Activated T-cell treated with anti-CD3 and anti-CD28 coated beads for 48 hours (primary cell): Measurements from ENCODE around the gene STXBP5L.
"Not testable (repeated sequence)": the region's sequence is repeated elsewhere in the genome, so short reads cannot be mapped to it uniquely, and the experiment has no call there.

ENCODE experiments used
- DNase-seq: peaks from one replicate; pipeline ENCODE4 v3.0.0-alpha.2; 2020; ENCODE audit warnings: low read depth

Gene STXBP5L

DNA sequence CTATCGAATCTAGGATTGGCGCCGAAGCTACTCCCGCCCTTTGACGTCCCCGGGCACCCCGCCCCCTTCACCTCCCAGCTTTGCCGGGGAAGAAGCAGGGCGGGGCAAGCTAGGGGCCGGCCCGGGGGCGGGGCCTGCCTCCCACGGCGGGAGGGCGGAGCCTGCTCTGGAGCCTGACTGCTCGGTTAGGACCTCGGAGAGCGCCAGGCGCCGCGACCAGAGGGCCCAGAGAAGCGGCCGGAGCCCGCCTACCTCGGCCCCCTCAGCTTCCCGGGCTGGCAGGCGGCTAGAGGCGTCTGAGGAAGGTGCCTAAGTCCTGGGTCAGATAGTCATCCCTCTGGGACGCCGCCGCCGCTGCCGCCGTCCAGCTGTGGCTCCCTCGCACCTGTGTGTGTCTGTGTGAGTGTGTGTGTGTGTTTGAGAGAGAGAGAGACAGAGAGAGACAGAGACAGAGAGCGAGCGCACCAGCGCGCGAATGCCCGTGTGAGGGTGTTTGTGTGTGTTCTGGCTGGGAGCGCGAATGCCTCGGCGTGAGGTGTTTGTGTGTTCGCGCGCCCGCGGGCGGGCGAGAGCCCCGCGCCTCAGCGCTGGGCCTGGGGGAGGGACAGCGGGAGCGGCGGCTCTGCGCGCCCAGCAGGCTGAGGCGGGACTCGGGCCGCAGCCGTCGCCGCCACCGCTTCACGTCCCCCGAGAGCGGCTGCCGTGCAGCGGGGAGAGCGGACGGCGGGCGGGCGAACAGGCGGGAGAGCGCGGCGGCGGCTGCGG lies at the start of gene STXBP5L:
Gene STXBP5L (plus strand): TSS at position 176 of the 765 bp plus-strand sequence. CDS start 1,374 bp downstream, outside the sequence.
- peak; percentile 70 for DNase-seq

DNA sequence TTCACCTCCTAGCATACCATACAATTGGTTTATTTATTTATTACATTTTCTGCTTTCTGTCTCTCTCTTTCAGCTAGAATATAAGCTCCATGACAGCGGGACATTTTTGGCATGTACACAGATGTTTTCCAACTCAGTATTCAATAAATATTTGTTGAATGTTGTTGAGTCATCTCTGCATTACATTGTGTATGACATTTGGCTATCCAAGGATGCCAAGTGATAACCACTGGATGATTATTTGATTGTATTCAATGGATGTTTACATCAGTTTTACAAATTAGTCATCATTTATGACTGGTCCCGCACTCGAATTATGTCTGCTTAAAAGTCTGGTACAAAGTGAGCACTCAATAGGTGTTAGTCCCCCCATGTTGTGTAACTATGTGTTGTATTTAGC lies 49.5 kb upstream of the STXBP5L start:
- no peak for DNase-seq

DNA sequence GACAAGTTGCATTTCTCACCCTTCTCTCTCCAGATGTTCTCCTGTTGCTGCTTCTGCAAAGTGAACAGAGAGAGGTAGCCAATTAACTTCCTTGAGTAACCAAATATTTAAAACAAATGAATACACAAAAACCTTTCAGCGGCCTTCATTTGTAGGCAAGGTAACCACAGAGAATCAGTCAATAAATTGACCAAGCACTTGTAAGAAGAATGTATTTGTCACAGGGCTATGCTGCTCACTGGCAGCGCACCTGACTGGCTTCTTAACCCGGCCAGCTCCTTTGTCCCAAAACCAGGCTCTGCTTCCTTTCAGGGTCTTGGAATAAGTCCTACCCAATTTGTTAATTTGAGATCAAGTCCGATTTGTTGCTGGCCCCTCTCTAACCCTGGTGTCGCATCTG lies 43.5 kb upstream of the STXBP5L start:
- no peak for DNase-seq

DNA sequence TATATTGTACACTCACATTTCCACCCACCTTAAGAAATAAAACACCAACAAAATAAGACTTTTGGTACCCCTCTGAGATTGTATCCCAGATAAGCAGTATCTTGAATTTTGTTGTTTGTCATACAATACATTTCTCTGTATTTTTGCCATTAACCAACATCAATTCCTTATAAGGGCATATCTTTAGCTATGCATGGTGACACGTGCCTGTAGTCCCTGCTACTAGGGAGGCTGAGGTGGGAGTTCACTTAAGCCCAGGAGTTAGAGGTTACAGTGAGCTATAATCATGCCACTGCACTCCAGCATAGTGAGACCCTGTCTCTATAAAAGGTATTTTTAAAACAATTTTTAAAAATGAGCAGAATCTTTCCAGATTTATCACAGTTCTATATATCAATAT lies 32.5 kb upstream of the STXBP5L start:
- no peak for DNase-seq

DNA sequence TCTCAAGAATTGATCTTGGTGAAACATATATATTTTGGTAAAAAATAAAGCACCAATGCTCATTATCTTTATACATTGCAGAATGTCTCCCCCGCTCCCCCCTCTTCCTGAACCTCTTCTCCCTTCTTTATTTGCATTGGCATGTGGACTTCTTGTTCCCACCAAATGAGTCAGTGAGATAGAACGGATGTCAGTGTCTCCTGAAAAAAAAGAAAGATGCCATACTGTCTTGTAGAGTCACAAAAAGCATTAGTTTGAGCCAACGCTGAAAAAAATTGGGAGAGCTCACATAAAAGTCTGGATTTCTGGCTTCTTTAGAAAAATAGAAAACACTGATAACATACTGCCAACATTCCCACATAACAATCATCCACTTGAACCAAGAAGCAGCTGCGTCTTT lies 32.0 kb upstream of the STXBP5L start:
- DNase-seq: no peak

DNA sequence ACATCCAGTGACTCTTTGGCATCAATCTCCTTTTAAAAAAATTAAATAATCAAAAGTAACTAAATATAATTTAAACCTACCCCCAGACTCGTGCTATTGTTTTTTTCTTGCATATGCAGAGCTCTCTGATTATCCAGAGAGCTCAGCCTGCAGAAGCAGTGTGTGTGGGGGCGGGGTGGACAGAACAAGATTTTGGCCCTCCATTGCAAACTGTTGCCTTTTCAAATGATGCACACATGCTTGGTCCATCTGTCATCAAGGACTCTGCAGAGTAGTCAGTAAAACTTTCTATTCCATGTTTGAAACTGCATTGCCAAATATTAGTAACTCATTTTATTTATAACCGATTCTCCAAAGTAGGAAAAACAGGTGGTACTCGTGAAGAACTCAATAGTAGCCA lies 28.6 kb upstream of the STXBP5L start:
- no peak for DNase-seq

DNA sequence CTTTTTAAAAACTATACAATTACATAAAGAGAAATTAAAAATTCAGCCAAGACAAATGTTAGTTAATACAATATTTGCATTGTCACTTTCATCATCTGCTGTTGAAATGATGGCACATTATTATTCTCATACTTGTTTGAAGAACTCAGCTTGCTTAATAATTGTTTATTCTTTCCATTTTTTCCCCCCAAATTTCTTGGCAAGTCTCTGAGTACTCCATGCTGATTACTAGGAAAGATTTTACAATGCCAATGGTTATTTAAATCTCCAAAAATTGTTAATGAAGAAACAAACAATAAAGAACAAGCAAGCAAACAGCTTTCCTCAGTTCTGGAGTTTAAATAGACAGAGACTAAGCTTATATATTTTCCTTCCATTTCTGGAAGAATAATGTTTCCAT lies 15.1 kb upstream of the STXBP5L start:
- DNase-seq: no peak

DNA sequence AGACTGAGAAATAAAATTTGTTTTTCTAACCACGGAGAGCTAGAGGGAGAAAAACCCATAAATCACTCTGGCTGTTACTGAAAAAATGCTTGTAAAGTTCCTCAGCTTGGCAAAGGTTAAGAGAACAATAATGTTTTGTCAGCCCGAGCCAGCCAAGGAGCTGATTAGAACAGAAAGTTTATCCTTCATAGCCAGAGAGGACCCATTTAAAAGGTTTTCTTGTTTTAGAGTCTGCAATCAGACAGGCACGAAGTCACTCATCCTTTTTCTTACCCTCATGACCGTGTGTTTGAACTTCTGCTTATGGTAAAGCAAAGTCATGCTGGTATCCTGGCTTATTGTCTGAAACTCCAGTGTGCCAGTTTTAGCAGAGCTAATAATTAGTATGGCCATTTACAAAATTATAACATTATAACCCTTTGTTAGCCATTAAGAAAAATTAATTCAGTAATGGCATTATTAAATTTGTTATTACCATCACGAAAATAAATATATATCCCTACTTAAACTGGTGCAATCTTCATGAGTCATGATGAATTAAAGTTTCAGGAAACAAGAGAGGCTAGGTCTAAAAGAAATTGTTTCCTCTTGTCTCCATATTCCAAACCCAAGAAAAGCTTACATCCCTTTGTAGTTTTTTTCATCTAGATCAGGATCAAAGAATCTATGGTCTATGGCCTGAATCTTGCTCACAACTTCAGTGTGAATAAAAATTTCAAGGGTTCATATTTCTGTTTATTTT lies 13.5 kb upstream of the STXBP5L start:
- DNase-seq: no peak

DNA sequence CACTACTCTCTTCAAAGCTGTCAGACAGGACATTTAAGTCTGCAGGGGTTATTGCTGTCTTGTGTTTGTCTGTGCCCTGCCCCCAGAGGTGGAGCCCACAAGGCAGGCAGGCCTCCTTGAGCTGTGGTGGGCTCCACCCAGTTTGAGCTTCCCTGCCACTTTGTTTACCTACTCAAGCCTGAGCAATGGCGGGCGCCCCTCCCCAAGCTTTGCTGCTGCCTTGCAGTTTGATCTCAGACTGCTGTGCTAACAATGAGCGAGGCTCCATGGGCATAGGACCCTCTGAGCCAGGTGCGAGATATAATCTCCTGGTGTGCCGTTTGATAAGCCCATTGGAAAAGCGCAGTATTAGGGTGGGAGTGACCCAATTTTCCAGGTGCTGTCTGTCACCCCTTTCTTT lies 6.3 kb upstream of the STXBP5L start:
- not testable (repeated sequence) for DNase-seq

DNA sequence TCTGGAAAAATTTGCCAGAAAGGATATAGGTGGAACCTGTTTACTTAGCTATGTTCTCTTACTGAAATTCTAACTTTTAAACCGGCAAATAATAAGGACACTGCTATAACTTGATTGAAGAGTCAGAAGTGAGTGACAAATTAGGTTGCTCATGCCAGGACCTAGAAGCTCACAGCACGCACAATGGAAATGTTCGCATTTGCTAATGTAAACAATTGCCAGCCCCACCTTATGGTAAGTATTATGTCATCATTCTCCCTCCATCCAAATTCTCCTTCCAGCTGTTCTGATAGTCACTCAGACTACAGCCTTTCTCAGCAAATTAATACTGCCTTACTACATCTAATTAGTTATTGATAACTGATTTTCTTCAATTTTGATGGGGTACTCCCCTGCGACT lies 4.8 kb upstream of the STXBP5L start:
- no peak for DNase-seq

DNA sequence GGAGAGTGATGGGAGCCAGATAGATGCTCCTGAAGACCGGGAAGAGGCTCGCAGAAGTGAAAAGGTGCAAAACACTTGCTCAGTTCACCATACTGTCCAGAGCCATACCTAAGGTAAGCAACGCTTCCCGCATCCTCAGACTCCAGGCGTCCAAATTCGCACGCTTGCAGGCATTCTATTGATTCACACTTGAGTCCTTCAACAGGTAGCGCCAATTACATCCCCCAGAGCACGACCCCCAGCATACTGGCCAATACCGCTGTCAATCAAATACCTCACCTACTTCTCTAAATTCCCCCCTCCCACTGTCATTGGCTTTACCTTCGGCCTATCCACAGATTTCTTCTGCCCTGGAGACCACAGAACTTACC lies 361 bp upstream of the STXBP5L start:
- DNase-seq: no peak

DNA sequence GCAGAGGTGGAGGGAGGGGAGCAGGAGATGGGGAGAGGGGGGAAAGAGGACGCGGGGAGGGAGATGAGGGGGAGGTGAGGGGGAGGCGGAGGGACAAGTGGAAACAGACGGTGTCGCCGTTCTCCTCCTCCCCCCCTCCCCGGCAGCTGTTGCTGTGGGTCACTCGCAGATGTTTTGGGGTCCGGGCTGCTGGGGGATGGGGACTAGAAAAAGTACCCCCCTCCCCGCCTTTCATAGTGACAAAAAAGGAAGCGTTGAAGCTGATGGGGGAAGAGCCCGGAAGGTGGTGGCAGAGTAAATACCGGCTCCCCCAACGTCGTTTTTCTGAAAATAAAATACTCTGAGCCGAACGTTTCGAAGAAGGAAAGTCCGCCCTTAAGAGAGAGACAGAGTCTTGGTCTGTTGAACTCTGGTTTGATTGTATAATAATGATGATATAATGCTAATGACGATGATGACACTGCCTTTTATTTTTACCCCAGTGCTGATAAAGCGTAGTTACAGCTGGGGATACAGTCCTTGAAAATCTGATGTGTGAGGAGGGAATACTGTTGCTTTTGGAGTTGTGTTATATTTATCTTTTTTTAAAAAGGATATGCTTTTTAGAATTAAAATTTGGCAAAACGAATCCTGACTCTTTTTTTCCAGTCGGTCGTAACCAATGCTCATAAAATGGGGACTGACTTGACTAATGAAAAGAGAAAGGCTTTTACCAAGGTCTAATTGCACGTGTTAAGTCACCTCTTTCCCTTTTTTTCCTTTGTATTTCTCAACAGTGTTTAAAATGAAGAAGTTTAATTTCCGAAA lies 993 bp downstream of the STXBP5L start:
- DNase-seq: no peak

DNA sequence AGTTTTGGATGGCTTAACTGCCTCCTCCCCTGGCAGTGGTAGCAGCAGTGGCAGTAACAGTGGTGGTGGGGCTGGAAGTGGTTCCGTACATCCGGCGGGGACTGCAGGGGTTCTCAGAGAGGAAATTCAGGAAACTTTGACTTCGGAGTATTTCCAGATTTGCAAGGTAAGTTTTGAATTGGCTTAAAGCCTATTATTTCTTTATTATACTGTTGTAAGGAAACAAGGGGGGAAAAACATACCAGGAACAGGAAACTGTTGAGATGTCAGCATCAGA lies 1.5 kb downstream of the STXBP5L start:
- no peak for DNase-seq

DNA sequence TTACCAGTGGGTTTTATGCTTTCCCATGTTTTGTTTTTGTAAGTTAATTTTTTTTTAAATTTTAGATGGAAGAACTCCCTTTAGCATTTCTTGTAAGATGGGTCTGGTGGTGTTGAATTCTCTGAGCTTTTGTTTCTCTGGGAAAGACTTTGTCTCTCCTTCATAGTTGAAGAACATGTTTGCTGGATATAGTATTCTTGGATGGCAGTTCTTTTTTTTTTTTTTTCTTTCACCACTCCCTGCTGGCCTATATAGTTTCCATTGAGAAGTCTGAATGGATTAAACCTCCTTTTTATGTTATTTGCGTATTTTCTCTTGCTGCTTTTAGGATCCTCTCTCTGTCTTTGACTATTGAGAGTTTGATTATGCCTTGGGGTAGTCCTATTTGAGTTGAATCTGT lies 18.1 kb downstream of the STXBP5L start:
- DNase-seq: no peak

DNA sequence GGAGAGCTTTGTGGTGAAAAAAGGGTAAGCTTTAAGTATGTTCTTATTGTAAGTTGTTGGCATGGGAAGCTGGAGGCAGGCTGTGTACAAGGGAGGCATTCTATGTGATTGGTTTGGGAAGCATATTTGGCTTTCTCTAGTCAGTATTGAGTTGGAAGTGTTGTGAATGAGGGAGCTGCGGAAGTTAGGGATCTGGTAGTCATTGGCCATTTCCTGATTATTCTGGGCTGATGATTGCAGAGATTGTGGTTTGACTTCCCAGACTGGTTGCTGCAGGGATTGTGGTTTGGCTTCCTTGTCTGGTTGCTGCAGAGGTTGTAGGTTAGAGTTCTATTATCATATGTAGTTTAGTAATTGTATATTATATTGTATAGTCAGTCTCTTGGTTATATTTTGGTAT lies 21.0 kb downstream of the STXBP5L start:
- DNase-seq: no peak

DNA sequence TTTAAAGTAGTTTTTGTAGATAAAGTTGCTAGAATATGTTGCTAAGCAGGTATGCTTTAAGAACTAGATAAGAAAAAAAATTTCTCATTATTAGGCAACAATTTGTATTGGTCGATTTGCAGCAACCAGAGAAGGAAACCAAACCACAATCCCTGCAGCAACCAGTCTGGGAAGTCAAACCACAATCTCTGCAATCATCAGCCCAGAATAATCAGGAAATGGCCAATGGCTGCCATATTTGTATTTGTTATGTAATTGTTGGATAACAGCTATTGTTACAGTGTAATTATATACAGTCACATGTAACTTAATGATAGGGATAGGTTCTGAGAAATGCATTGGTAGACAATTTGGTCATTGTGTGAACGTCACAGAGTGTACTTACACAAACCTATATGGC lies 23.6 kb downstream of the STXBP5L start:
- no peak for DNase-seq

DNA sequence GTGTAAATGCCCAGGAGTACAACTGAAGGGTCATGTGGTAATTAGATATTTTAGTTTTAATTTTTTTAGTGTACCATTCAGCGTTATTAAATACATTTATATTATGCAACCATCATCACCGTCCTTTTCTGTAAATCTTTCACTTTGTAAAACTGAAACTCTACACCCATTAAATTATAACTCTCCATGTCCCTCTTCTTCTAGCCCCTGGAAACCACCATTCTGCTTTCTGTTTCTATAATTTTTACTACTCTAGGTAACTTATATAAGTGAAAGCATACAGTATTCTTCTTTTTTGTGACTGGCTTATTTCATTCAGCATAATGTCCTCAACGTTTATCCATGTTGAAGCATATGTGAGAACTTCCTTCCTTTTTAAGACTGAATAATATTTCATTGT lies 48.1 kb downstream of the STXBP5L start:
- DNase-seq: no peak

DNA sequence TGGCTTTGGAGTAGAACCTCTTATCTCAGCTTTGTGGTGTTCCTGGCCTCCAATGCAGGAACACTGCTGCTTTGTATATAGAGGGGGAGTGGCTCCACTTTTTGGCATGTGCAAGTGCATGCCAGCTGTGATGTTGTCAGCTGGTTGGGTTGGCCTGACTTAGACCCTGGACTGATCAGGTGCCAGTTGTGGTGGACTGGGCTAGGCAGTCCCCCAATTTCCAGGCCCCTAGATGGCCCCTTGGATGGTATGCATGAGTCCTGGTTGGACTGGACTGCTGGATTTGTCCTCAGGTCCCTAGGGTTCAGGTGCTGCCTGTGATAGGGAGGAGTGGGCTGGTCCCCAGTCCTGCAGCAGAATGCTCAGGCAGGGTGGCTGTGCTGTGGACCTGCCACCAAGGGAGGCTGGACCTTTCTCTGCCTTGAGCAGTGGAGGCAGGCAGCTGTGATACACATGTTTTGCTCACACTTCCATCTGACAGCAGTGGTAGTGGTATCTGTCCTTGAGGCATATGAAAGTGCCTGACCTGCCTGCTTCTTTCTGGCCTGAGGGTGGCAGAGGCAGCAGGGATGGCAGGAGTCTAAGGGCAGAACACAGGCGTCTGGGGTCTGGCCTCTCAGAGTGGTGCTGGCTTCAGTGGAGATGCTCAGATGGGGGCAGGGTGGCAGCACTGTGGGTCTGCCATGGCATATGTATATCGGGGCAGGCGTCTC lies 74.8 kb downstream of the STXBP5L start:
- no peak for DNase-seq

DNA sequence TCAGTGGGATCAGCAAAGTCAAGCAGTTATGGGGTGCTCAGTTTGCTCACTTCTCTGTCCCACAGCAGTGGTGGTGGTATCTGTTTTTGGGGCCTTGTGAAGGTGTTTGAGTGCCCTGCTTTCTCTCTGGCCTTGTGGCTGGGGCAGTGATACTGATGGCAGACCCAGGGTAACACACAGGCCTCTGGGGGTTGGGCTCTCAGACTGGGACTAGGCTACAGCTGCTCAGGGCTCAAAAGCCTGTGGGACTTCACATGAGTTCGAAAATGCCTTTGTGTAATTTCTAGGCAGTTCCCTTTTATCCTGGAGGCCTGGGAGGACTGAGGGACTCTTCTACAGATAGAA lies 75.3 kb downstream of the STXBP5L start:
- no peak for DNase-seq

DNA sequence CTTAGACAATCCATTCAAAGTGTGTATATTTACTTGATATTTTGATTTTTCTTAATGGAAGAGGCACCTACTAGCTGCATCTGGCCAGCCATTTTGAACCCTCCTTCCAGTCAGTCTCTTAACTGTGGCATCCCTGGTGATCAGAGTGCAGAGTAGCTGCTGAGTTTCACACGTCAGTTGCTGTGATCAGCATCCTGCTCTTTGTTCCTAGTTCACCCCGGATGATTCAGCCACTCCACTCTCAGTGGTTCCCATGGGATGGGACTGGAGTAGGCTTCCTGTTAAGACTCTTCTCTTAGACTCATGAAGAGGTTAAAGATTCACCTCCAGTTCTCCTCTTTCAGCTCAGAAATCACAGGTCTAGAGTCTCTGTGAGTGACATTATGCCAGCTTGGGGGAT lies 75.8 kb downstream of the STXBP5L start:
- no peak for DNase-seq

DNA sequence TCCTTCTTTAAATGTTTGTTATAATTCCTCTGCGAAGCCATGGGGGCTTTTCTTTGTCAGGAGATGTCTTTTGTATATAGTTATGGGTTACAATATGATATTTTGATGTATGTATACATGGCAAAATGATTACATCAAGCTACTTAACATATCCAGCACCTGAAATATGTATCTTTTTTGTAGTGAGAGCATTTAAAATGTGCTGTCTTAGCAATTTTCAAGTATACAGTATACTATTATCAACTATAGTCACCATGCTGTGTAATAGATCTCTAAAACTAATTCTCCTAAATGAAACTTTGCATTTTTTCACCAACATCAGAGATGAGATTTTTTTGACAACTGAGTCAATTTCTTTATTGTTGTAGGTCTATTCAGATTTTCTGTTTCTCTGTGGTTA lies 77.2 kb downstream of the STXBP5L start:
- no peak for DNase-seq

DNA sequence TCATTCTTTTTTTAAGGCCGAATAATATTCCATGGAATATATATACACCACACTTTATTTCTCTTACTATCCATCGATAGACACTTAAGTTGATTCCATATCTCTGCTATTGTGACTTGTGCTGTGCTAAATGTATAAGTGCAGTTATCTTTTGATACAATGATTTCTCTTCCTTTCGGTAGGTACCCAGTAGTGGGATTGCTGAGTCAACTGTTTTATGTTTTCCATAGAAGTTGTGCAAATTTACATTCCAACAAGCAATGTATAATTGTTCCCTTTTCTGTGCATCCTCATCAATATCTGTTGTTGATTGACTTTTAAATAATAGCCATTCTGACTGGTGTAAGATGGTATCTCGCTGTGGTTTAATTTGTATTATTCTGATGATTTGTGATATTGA lies 81.0 kb downstream of the STXBP5L start:
- DNase-seq: no peak

DNA sequence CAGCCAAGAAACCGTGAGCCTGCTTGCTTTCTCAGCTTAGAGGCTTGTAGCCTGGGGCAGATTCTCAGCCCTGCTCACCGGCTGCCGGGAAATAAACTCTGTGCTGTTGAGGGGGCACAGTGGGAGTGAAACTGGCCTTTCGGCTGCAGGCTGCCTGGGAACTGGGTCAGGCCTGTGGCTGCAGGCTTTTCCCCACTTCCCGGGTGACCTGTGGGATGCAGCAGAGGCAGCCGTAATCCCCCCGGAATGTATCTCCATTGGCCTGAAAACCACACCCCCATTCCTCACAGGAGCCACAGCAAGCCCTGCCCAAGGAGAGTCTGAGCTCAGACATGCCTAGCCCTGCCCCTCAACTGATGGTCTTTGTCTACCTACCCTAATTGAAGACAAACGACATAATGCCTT lies 110.9 kb downstream of the STXBP5L start:
- DNase-seq: no peak
